ENCODE measurements around the gene DISC1.

The DISC1 gene

GRCh38 chr1:231855361-231855760, 228.8 kb downstream of the DISC1 start:
- TF ChIP-seq, protein P1, sequence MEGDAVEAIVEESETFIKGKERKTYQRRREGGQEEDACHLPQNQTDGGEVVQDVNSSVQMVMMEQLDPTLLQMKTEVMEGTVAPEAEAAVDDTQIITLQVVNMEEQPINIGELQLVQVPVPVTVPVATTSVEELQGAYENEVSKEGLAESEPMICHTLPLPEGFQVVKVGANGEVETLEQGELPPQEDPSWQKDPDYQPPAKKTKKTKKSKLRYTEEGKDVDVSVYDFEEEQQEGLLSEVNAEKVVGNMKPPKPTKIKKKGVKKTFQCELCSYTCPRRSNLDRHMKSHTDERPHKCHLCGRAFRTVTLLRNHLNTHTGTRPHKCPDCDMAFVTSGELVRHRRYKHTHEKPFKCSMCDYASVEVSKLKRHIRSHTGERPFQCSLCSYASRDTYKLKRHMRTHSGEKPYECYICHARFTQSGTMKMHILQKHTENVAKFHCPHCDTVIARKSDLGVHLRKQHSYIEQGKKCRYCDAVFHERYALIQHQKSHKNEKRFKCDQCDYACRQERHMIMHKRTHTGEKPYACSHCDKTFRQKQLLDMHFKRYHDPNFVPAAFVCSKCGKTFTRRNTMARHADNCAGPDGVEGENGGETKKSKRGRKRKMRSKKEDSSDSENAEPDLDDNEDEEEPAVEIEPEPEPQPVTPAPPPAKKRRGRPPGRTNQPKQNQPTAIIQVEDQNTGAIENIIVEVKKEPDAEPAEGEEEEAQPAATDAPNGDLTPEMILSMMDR (IDR thresholded peaks at IDR 0.05) = no peak

GRCh38 chr1:231855926-231856325, 229.3 kb downstream of the DISC1 start:
- TF ChIP-seq, protein P1 (IDR thresholded peaks at IDR 0.05) = no peak

DNA sequence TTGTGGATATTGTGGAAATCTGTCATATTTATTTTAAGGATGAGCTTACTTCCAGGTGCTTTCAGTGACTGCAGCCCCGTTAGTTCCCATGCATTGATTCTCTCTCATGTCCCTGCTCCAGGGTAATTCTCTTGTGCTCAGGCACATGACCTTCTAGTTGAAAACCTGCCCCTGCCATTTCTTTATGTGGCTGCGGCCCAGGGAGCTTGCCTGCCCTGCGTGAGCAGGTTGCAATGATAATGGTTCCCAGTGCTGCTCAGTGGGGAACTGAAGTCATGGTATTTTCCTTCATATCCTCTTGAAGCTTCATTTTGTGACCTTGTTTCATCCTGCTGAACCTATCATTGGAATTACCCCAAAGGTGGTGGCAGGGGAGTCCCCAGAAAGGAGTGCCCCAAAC, 229.8 kb downstream of the DISC1 start:
- TF ChIP-seq, protein P1 (IDR thresholded peaks at IDR 0.05) = no peak

DNA sequence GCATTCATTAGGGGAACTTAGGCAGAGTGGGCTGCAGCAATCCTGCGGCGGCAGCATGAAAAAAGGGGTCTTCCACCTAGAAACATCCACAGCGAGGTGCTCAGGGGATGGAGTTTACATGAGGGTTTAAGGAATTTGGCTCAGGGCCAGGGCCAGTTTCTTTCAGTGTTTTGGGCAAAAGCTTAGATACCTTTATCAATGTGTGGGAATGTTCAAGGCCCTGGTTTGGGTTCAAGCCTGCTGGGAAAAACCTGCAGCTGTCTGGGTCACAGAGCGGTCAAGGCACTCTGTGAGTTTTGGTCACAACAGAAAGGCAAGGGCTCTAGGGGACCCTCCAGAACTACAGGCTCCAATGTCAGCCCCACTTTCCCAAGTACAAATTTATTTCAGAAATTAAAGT, 230.3 kb downstream of the DISC1 start:
- TF ChIP-seq, protein P1 (IDR thresholded peaks at IDR 0.05) = no peak

DNA sequence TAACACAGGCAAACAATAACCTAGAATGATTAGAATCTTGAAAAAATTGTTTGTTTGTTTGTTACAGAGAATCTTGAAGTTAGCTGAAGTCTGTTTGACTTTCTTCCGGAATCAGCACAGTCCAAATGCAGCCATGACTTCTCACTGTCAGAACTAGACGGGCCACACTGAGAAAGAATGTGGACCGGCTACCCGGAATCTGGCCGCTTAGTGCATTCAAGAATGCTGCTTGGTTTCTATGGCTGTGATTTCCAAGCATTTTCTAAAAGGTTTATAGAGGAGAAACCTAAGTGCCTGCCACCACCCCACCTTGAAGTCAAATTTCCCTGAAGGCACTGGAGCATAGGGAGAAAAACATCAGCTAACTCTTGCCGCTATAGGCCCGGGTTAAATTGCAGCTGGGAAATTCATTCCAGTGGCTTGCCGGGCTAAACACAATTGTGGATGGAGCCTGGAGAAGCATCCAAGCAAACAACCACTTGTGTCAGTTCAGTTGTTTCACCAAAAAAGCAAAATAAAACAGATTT, 231.1 kb downstream of the DISC1 start:
- TF ChIP-seq, protein P1 (IDR thresholded peaks at IDR 0.05) = no peak

DNA sequence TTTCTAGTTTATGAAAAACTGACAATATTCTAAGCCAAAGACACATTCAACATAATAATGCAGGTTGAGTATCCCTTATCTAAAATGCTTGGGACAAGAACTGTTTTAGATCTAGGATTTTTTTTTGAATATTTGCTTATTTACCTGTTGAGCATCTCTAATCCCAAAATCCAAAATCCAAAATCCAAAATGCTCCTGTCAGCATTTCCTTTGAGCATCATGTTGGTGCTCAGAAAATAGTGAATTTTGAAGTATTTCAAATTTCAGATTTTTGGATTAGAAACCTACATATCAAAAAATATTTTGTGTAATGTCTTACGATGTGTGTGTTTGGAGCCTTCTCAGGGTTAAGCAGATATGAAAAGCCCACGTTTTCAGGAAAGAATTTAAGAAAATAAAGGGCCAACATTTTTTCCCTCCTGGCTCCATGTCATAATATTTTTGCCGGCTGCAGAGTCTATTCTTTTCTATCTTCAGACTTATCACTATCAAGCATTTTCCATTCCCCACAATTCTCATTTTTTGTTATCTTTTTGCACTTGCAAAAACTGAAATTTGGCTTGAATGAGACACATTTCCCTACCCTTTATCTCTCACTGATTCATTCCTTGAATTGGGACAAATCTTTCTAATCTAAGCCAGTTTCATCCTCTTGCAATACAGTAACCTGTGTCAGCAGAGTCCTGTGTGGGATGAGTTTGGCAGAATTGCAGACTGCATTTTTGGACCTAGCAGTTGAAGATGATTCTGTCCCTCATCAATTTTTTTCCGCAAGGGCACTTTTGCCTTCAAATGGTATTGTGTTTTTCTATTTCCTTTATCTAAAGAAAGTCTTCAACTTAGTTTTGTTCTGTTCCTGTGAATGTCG, 233.9 kb downstream of the DISC1 start:
- TF ChIP-seq, protein P1 (IDR thresholded peaks at IDR 0.05) = no peak

DNA sequence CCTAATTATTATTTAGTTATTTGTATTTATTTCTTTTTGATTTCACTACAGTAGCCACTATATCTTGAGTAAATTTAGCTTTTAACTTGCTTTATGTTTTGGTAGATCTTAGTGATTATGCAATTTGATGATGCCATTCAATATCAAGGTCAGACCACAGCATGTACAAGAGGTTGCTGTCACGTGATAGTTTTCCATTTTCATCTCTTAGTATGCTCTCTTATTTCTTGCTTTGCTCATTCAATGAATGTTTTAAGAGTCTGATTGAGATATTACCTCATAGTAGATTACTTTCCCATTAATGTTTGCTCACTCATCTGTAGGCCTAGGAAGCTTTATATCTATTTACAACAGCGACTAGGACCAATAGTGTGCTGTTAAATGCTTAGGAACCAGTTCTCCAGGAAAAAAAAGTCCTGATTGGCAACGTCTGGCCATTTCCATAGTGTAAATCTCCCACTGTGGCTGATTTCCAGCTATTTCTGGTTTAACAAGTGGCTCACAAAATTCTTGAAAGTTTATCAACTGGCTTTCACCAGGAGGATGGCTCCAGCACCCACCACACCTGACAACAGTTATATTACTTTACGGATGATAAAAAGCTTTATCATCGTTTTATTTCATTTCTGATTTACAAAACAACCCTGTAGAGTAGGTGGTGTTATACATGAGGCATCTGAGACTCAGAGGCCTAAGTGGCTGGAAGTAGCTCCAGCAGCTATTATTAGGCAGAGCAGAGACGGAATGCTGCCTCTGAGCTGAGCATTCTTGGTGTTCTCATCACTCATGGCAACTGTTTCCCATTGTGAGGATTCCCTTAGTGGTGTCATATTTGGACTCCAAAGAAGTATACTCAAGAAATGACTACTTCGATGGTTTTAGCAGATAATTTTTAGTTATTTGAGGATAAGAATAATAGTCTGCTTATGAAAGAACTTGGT, 235.2 kb downstream of the DISC1 start:
- TF ChIP-seq, protein P1 (IDR thresholded peaks at IDR 0.05) = no peak

All from LNCAP (cell line).